Ishikawa (cell line): ENCODE data around the gene TNFAIP1.

Experiments
- CEBPB ChIP-seq: IDR thresholded peaks from 2 replicates; pipeline ENCODE4 v1.6.1; 2012
- EGR1 ChIP-seq: IDR thresholded peaks from 2 replicates; pipeline ENCODE4 v1.6.1; 2012
- EP300 ChIP-seq: IDR thresholded peaks from 2 replicates; pipeline ENCODE4 v1.6.1; 2012; ENCODE audit warnings: borderline replicate concordance
- NFIC ChIP-seq: IDR thresholded peaks from 2 replicates; pipeline ENCODE4 v1.6.1; 2012
- RAD21 ChIP-seq: IDR thresholded peaks from 2 replicates; pipeline ENCODE4 v1.6.1; 2012; ENCODE audit warnings: low read depth
- TAF1 ChIP-seq: IDR thresholded peaks from 2 replicates; pipeline ENCODE4 v1.6.1; 2012; ENCODE audit warnings: low read depth, mild to moderate bottlenecking
- TCF12 ChIP-seq: IDR thresholded peaks from 2 replicates; pipeline ENCODE4 v1.6.1; 2012; ENCODE audit warnings: low read depth
- TEAD4 ChIP-seq: IDR thresholded peaks from 2 replicates; pipeline ENCODE4 v1.6.1; 2012
- TF ChIP-seq, protein P1 (sequence below): IDR thresholded peaks from 2 replicates; pipeline ENCODE4 v1.6.1; 2012; ENCODE audit warnings: low read depth, mild to moderate bottlenecking
- TF ChIP-seq, protein P2 (sequence below): IDR thresholded peaks from 2 replicates; pipeline ENCODE4 v1.6.1; 2012
- TF ChIP-seq, protein P3 (sequence below): IDR thresholded peaks from 2 replicates; pipeline ENCODE4 v1.6.1; 2012

DNA sequence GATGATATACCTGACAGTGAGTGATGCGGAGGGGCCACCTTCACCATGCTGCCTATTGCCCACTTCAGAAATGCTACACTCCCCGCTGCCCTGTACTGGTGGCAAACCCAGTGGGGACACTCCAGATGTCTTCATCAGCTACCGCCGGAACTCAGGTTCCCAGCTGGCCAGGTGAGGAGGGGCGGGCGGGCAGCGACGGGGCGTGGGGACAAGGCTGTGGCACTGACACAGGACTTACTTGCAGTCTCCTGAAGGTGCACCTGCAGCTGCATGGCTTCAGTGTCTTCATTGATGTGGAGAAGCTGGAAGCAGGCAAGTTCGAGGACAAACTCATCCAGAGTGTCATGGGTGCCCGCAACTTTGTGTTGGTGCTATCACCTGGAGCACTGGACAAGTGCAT is 52.5 kb downstream of the TNFAIP1 start:
- TF ChIP-seq, protein P1, sequence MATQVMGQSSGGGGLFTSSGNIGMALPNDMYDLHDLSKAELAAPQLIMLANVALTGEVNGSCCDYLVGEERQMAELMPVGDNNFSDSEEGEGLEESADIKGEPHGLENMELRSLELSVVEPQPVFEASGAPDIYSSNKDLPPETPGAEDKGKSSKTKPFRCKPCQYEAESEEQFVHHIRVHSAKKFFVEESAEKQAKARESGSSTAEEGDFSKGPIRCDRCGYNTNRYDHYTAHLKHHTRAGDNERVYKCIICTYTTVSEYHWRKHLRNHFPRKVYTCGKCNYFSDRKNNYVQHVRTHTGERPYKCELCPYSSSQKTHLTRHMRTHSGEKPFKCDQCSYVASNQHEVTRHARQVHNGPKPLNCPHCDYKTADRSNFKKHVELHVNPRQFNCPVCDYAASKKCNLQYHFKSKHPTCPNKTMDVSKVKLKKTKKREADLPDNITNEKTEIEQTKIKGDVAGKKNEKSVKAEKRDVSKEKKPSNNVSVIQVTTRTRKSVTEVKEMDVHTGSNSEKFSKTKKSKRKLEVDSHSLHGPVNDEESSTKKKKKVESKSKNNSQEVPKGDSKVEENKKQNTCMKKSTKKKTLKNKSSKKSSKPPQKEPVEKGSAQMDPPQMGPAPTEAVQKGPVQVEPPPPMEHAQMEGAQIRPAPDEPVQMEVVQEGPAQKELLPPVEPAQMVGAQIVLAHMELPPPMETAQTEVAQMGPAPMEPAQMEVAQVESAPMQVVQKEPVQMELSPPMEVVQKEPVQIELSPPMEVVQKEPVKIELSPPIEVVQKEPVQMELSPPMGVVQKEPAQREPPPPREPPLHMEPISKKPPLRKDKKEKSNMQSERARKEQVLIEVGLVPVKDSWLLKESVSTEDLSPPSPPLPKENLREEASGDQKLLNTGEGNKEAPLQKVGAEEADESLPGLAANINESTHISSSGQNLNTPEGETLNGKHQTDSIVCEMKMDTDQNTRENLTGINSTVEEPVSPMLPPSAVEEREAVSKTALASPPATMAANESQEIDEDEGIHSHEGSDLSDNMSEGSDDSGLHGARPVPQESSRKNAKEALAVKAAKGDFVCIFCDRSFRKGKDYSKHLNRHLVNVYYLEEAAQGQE: no peak
- no peak for TF ChIP-seq TEAD4
- no peak for TF ChIP-seq EGR1
- TF ChIP-seq, protein P2, sequence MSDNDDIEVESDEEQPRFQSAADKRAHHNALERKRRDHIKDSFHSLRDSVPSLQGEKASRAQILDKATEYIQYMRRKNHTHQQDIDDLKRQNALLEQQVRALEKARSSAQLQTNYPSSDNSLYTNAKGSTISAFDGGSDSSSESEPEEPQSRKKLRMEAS: no peak
- no peak for TF ChIP-seq TAF1
- no peak for TF ChIP-seq RAD21
- TF ChIP-seq TCF12: no peak
- no peak for TF ChIP-seq EP300
- no peak for TF ChIP-seq NFIC
- TF ChIP-seq, protein P3, sequence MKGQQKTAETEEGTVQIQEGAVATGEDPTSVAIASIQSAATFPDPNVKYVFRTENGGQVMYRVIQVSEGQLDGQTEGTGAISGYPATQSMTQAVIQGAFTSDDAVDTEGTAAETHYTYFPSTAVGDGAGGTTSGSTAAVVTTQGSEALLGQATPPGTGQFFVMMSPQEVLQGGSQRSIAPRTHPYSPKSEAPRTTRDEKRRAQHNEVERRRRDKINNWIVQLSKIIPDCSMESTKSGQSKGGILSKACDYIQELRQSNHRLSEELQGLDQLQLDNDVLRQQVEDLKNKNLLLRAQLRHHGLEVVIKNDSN: no peak
- no peak for TF ChIP-seq CEBPB
